Colonic mucosa (tissue), 4 donors: ENCODE data around the gene GPR37. TPM values are rescaled to one million over a fixed set of nuclear protein-coding genes. Genes with fewer than 3 reads are reported as not detected.

Experiments used
- DNase-seq: peaks from one replicate; pipeline ENCODE4 v3.0.0-alpha.2; 2020
- H3K27ac ChIP-seq: fragments of 200-600 bp; one replicate; pipeline ENCODE4 v1.8.0; 2021
- H3K27me3 ChIP-seq: fragments of 200-600 bp; one replicate; pipeline ENCODE4 v1.8.0; 2021
- H3K36me3 ChIP-seq: fragments of 200-600 bp; one replicate; pipeline ENCODE4 v1.8.0; 2021
- H3K4me1 ChIP-seq: fragments of 200-600 bp; one replicate; pipeline ENCODE4 v1.8.0; 2021; ENCODE audit warnings: mild to moderate bottlenecking
- H3K4me3 ChIP-seq: fragments of 200-600 bp; one replicate; pipeline ENCODE4 v1.8.0; 2021
- H3K9ac ChIP-seq, 2 donors: one replicate each; pipeline ENCODE4 v1.7.0; 2013; ENCODE audit warnings: control low read depth in 2 of 2, low read depth in 2 of 2, low read length in 2 of 2
- H3K9me3 ChIP-seq: fragments of 200-600 bp; one replicate; pipeline ENCODE4 v1.8.0; 2021
- CTCF ChIP-seq: fragments of 200-600 bp; IDR thresholded peaks from one replicate; pipeline ENCODE4 v1.8.0; 2022; ENCODE audit warnings: antibody characterized with exemption, mild to moderate bottlenecking
- intact Hi-C: fragments of 100-400 bp; cut with DNase I; formaldehyde crosslinking; loops from one replicate; pipeline ENCODE4 v1.14.1; 2022
- total RNA-seq, 2 donors: library from RNA; stranded (reverse); fragmentation: NEBNext Ultra II Directional in 1 of 2; extraction: Animal tissue kit (Norgen Biotek cat#: 25700) in 1 of 2; gene quantifications; one replicate each; pipeline ENCODE4 v1.2.1, GENCODE V29; 2021
- donor health status: healthy.
- donor health status: DM: no; HTN: no; CAD: no.
- donor health status: DM: no; HTN: no; CAD: no.

GPR37 gene
- total RNA-seq, 2 donors from 2014 or later, result 0.64 to 1.5 TPM

DNA sequence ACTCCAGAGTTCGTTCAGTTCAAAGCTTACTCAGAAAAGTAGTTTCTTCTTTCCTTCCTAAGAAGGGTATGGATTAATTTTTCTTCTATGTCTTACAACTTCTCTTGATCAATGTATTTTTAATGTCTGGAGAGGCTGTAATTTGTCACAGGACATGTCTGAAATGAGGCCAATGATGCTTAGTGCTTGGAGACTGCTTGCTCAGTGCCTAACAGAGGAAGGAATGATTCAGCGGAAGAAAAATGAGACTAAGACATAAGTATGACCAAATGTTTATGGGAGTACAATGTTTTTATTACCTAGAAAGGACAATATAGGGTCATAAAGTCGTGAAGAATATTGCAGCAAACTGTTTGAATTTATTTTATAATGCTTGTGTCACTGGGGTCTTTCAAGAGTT lies 43.3 kb downstream of the GPR37 start:
- Histone ChIP-seq H3K36me3 (no peaks in the 10 kb centered on the region), H3K27me3 (no peaks in the 10 kb centered on the region), H3K9me3 (no peaks in the 10 kb centered on the region), H3K27ac (no peak overlapping the region), H3K9ac (no peak overlapping the region), H3K4me1 (peaks cover 5% of the 10 kb centered on the region), H3K4me3 (no peak overlapping the region)
- intact Hi-C loops, result no loop called here
- no peak for DNase-seq
- TF ChIP-seq CTCF, result no peak

DNA sequence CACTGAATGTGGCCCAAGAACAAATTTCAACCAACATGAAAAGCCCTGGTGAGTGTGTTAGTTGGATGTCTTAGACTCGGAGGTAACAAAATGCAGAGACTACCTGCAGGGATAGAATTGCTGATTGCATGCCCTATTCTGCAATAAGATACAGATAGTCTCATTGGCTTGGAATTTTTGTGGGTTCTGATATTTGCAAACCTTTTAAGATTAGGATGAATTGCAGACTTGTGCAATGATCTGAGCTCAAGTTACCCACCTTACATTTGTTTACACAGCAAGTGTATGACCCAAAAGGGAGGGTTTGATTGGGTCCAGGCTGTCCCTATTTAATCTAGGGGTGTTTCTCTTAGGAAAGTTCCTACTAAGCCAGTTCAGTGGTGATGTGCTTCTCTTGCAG lies 45.4 kb downstream of the GPR37 start:
- Histone ChIP-seq H3K27ac (no peak overlapping the region), H3K9ac (no peak overlapping the region), H3K36me3 (no peaks in the 10 kb centered on the region), H3K4me1 (peaks cover 5% of the 10 kb centered on the region), H3K9me3 (no peaks in the 10 kb centered on the region), H3K27me3 (no peaks in the 10 kb centered on the region), H3K4me3 (no peak overlapping the region)
- no peak for TF ChIP-seq CTCF
- intact Hi-C loops, result no loop called here
- DNase-seq, result no peak

- H3K9me3 ChIP-seq, result no peaks in the 10 kb centered on the region
- no peaks in the 10 kb centered on the region for H3K36me3 ChIP-seq
- H3K4me1 ChIP-seq, result peaks cover 5% of the 10 kb centered on the region
- H3K4me3 ChIP-seq, result no peak overlapping the region
- no peaks in the 10 kb centered on the region for H3K27me3 ChIP-seq
- no peak for DNase-seq
- no peak overlapping the region for H3K9ac ChIP-seq
- no peak overlapping the region for H3K27ac ChIP-seq
- intact Hi-C loops, result no loop called here
- TF ChIP-seq CTCF, result no peak
Measured at GRCh38 chr7:124718032-124718766, 47.4 kb downstream of the GPR37 start.

DNA sequence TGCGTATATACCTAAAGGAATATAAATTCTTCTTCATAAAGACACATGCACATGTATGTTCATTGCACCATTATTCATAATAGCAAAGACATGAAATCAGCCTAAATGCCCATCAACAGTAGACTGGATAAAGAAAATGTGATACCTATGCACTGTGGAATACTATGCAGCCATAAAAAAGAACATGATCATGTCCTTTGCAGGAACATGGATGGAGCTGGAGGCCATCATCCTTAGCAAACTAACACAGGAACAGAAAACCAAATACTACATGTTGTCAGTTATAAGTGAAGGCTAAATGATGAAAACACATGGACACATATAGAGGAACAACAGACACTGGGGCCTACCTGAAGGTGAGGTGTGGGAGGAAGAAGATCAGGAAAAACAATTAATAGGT lies 48.7 kb downstream of the GPR37 start:
- TF ChIP-seq CTCF, result no peak
- no peak for DNase-seq
- no peak overlapping the region for H3K27ac ChIP-seq
- H3K36me3 ChIP-seq, result no peaks in the 10 kb centered on the region
- no peak overlapping the region for H3K4me3 ChIP-seq
- no peaks in the 10 kb centered on the region for H3K9me3 ChIP-seq
- intact Hi-C loops, result no loop called here
- H3K9ac ChIP-seq, result no peak overlapping the region
- H3K4me1 ChIP-seq, result no peaks in the 10 kb centered on the region
- no peaks in the 10 kb centered on the region for H3K27me3 ChIP-seq

DNA sequence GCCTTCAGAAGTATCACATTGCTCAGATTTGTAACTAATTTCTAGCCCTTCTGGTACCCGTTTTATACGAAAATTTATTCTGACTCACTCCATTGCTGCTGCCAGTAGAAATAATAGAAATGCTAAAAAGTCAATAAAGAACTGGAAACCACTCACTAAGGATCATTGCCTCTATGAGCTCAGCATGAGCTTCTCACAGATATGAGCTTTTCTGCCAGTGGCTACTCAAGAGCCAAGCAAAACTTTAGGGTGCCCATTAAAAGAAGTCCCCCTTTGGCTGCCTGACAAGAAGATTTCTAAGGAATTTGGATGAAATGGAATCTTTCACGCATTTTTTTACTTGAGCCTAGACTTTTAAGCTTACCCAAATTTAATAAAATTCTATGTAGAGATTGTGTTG lies 52.5 kb downstream of the GPR37 start:
- H3K27ac ChIP-seq, result no peak overlapping the region
- intact Hi-C loops, result no loop called here

More for the DNA sequence above, 52.5 kb downstream of the GPR37 start:
- Histone ChIP-seq H3K4me1 (no peaks in the 10 kb centered on the region), H3K9ac (no peak overlapping the region), H3K4me3 (no peak overlapping the region), H3K27me3 (no peaks in the 10 kb centered on the region), H3K36me3 (no peaks in the 10 kb centered on the region), H3K9me3 (no peaks in the 10 kb centered on the region)
- DNase-seq, result no peak
- no peak for TF ChIP-seq CTCF
